Stimulated activated CD4-positive, alpha-beta T cell treated with anti-CD3 and anti-CD28 coated beads, TNF-alpha, amount 100 ng/mL, for 48 hours (primary cell): ENCODE results near the gene HPCAL1.

Source experiments
- DNase-seq, 3 donors: peaks; one replicate each; pipeline ENCODE4 v3.0.0-alpha.2; 2020; ENCODE audit warnings: low read depth in 3 of 3

Gene HPCAL1

GRCh38 chr2:10389573-10389972 is 86.9 kb downstream of the HPCAL1 start:
- DNase-seq = no peak

DNA sequence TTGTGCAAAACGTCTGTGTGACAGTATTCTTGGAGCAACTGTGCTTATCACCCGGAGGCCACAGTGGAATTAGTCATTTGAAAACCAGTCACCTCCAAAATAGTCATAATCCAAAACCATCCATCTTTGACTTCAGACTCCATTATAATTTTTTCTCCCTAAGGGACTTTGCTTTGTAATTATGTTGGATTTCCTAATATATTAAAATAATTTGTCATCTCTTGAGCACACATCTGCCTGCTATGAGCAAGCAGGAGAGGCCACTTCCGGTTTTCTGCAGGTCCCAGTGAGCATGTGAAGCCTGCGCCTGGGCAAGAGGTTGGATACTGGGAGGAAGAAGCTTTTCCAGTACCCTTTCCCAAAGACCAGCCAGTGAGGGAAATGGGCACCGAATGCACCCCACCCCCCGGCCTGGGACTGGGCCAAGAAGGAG is 87.7 kb downstream of the HPCAL1 start:
- DNase-seq = no peak

- no peak for DNase-seq
Observed at GRCh38 chr2:10392100-10392499, 89.4 kb downstream of the HPCAL1 start.

DNA sequence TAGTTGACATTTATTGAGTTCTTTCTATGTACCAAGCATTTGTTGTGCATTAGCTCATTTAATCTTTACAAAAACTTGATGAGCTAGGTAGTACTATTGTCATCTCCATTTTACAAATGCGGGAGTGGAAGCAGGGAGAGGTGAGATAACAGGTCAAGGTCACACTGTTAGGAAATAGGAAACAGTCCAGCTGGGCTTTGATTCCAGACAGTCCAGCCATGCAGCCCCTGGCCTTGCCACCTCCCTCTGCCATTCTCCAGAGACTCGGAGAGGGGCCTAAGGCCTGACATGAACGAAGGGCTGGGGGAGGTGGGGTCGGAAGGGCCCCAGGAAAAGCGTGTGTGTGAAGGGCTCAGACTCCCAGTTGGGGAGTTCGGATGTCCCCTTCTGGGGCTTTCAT is 89.8 kb downstream of the HPCAL1 start:
- no peak for DNase-seq

DNA sequence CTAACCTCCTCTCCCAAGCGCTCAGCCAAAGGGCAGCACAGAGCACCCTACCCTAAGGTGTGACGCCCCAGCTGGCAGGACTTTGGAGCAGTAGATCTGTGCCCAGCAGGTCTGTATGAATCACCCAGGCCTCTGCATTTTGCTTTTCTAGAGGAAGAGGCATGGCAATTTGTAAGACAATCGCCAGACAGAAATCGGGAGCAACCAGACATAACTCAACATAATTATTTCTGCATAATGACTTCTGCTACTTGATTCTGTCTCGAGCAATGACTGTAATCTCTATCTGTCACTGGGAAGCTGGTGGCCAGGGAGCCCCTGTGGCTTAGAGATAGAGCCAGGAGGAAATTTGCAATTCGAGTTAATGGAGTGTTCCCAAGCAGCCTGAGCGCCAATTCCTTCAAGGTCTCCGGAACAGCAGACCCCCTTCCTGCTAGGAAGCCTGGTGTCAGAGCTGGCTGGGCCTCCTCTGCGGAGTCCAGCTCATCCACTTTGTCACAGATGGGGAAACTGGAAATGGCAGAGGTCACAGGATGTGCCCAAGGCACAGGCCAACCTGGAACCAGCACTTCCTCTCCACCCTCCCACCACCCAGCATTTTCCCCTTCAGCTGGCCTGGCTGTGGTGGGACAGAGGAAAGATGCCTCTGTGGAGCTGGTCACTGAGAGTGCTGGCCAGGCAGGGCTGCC is 90.4 kb downstream of the HPCAL1 start:
- DNase-seq = no peak

- no peak for DNase-seq
Observed at GRCh38 chr2:10393640-10393982, 90.9 kb downstream of the HPCAL1 start.

GRCh38 chr2:10395893-10396292 is 93.2 kb downstream of the HPCAL1 start:
- DNase-seq = no peak

DNA sequence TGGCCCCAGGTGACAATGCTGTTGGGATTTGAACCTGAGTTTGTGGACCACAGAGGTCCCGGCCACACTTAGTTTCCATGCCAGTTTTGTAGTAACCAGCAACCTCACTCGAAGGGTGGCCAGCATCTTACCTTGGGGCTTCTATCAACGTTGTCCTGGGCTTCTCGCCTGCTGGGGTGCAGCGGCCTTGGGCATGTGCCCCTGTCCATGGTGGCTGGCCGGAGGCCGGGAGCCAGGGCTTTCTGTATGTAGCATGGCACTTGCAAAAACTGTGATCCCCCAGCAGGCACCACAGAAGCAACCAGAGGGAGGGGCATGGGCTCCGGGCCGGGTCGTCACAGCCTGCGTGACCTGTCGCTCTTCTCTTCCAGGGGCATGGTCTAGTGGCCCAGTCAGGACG is 93.8 kb downstream of the HPCAL1 start:
- DNase-seq = no peak

DNA sequence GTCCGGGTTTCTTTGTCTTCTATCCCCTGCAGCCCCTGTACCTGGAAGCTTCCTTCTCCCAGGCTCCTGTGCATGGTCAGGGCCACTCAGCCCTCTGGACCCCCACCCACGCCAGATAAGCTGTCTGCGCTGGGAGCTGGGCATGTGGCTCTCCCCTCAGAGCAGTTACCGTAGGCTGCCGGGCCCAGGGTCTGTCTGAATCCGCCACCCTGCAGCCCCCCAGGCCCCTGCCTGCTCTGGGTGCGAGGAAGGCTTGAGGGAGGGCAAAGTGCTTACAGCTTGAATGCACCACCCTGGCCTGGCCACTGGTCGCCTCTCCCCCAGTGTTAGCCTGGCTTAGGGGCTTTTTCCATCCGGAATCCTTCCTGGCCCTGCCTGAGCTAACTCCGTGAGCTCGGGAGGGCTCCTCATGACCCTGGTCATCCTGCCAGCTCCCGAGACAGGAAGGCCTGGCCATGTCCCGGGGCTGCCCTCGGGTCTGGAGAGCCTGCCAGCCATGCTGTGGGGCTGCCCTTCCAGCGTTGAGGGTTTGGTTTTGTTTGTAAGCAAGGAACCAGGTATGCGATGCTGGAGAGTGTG is 94.7 kb downstream of the HPCAL1 start:
- no peak for DNase-seq

- no peak for DNase-seq
Observed at GRCh38 chr2:10397878-10398277, 95.2 kb downstream of the HPCAL1 start.

DNA sequence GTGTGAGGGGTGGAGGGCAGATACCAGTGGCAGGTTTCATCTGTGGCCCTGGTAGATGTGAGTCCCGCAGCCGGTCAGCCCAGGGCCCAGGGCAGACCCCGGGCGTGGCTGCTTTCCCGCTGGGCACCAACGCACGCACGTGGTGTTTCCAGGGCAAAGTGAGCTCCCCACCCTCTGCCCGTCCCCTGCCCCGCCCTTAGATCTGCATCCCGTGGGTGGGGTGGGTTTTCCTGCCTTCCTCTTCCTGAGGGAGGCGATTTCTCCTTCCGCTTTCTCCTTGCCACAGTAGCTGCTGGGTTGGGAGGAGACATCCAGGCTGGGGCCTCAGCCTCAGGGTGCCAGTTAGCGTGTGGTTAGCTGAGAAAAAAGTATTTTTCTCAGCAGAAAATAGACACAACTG is 95.8 kb downstream of the HPCAL1 start:
- no peak for DNase-seq

DNA sequence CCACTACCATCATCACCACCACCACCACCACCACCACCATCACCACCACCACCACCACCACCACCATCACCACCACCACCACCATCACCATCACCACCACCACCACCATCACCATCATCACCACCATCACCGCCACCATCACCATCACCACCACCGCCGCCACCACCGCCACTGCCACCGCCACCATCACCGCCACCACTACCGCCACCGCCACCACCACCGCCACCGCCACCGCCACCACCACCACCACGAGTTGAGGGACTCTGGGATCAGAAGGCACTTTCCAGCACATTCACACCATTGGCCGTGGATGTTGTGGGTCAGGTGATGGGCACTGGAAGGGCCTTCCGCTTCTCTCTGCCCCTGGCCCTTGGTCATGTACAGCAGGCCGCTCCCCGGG is 96.7 kb downstream of the HPCAL1 start:
- no peak for DNase-seq

DNA sequence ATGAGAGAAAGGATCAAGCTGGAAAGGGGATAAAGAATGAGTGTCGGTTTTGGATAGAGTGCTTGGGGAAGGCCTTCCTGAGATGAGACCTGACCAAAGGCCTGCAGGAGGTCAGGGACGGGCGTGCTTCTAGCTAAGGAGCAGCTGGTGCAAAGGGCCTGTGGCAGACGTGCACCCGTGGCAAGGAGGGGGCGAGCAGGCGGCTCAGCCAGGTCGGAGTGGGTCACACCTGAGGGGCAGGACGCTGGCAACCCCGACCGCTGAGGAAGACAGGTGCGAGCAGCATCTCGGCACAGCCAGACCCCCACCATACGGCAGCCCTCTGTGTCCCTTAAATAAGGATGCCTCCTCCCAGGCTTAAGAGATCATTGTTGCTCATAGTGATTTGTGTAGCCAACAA is 97.3 kb downstream of the HPCAL1 start:
- no peak for DNase-seq

DNA sequence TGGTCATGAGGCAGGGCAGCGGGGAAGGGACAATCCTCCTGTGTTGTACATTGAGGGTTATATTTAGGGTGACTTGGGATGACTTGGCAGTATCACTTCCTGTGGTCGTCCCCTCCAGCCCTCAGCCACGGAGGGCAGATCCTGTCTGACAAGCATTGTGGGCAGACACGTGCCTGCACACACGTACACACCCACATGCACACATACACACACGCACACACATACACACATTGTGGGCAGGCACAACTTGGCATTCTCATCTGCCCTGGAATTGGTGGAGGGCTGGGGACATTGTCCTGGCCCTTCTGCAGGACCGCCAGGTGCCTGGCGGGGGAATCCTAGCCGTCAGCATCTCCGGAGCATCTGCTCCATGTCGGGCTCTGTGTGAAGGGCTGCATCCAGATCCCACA is 97.9 kb downstream of the HPCAL1 start:
- DNase-seq = peak in 1 of 3 donors; percentile 45

- no peak for DNase-seq
Observed at GRCh38 chr2:10400978-10401951, 98.6 kb downstream of the HPCAL1 start.

DNA sequence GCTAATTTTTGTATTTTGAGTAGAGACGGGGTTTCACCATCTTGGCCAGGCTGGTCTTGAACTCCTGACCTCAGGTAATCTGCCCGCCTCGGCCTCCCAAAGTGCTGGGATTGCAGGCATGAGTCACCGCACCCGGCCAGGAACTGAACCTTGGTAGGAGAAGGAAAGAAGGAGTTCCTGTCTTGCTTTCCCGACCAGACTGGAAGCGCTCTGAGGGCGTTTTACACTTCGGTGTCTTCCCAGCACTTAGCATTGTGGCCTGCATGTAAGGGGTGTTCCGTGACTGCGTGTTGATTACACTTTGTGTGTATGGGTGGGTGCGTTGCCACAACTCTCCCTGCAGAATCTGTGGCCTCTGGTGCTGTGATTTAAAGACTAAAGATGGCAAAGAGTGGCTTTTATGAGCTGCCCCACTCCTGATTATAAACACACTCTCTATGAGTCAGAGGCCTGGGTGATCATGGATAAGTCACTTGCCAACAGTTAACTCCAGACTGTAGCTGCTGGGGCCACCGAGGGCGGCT is 99.4 kb downstream of the HPCAL1 start:
- DNase-seq = no peak

DNA sequence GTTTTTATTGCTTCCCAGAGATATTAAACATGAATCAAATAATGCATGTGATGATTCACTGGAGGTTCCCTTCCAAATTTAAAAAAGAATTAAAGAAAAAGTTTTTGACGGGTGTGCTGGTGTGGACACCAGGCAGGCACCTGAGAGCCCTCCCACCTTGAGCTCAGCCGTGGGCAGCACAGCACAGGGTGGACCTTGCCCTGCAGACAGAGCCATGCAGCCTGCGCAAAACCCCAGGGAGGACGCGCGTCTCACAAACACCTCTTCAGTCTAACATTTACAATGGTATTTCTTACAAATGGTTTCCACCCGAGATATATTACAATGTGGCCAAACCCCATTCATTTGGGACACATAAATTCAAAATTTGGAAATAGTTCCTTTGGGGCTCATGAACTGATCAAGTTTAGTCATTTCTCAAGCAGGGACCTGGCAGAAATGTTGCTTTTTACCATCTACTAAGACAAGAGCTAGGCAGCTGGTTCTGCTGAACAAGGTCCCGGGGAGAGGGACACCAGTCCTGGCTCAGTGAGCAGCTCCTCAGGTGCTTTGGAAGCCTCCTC is 100.0 kb downstream of the HPCAL1 start:
- DNase-seq = no peak

DNA sequence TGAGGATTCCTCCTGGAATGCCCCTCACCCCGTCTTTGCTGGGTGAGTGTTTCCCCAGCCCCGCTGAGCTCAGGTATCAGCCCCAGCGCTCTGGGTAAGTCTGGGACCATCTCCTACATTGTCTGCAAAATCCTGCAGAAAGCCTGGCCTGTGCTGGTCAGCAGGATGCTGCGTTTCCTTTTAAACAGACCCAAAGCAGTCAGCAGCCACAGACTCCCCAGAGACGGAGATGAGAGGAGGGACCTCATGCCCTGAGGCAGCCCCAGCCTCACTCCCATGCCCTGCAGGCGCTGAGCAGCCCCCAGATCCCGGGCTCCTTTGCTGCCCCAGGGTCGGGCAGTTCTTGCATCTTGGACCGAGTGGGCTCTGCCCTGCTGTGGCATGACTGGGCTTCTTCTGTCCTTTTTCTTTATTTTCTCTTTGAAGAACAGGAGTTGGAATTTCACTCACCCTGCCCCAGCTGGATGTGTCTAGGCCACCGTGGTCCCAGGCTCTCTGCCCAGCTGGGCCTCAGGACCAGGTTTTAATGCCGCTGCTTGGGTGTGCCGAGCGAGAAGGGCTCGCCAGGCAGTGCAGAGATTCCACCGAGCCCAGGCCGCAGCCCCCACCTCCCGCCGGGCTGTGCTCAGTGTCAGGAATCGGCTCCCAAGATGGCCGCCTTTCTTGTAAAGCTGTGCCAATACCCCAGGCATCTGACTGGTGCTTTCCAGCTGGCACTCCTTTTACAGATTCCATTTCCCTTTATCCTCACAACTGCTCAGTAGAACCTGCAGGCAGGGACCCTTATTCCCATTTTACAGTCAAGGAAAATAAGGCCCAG is 101.8 kb downstream of the HPCAL1 start:
- DNase-seq = no peak

DNA sequence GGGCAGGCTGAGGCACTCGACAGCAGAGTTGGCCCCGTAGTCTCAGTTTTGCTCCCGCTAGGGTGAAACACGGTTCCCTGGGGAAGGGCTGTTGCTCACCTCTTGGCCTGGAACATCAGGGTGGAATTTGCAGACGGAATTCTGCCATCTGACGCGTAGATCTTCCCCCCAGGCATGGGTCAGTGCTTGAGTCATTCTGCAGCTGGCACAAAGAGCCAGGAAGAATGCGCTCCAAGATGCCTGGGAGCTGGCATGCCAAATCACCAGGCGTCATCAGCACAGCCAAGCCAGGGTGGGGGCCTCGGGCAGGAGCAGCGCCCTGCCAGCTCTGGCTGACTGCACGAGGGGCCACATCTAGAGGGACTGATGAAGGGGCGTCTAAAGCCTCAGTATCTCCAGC is 102.7 kb downstream of the HPCAL1 start:
- DNase-seq = no peak

DNA sequence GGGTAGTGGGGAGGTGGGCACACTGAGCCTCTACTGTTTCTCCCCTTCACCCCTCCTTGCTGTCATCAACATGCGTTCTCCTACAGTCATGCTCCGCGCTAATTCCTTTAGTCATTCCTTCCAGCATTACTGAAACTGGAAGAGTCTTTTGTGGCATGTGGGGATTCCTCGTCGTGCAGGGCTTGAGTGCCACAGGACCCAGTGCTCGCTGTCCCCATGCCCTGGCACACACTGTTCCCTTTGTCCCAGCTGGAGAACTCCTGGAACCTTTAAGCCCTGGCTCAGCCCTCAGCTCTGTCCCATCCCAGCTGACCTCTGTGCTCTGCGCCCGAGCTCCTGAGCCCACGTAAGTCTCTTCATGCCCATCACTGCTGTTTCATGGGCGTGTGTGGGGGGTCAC is 103.3 kb downstream of the HPCAL1 start:
- no peak for DNase-seq

DNA sequence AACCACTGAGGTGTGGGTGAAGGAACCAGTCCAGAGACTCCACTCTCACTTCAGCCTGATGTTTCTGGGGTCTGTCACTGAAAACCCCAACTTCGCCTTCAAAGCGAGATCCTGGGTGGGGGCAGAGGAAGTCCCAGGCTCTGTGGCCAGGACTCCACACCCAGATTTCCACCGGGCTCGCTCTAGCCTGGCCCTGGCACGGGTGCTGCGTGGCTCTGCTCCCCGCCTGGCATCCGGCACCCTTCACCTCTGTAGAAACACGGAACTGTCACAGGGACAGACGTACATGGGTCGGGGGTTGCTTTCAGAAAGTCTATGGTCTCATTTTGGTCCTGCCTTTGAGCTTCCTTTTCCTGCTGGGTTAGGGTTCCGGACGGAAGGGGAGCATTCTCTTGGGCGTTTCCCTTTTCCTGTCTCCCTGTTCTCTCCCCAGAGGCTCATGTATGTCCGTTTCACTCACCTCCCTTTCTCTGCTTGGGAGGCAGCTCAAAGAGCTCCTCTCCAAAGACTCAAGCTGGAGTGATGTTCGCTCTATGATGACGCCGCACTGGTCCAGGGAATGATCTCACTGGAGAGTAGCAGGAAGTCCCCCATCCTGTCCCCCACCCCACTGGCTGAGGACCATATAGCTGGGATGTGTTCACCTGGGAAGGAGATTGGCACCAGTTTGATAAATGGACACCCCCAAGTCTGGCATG is 103.9 kb downstream of the HPCAL1 start:
- DNase-seq = no peak
